SK-N-SH treated with all-trans-retinoic acid at 6 μM for 48 hours (cell line): ENCODE results near the gene CRISPLD2.

Experiments
- CREB5 ChIP-seq: fragments of 250-450 bp; sonication (Bioruptor Pico); IDR thresholded peaks from 2 replicates; pipeline ENCODE4 v1.5.1; 2020; ENCODE audit warnings: low read depth, mild to moderate bottlenecking, moderate library complexity
- CSDC2 ChIP-seq: fragments of 250-450 bp; sonication (Bioruptor Pico); IDR thresholded peaks from 2 replicates; pipeline ENCODE4 v1.5.0; 2020; ENCODE audit warnings: mild to moderate bottlenecking, moderate library complexity
- PATZ1 ChIP-seq: fragments of 250-450 bp; sonication (Bioruptor Pico); IDR thresholded peaks from 2 replicates; pipeline ENCODE4 v1.8.0; 2020; ENCODE audit warnings: mild to moderate bottlenecking, moderate library complexity, borderline replicate concordance
- RARB ChIP-seq: fragments of 250-450 bp; sonication (Bioruptor Pico); IDR thresholded peaks from 2 replicates; pipeline ENCODE4 v1.8.0; 2021; ENCODE audit warnings: mild to moderate bottlenecking, moderate library complexity
- ZC3H10 ChIP-seq: fragments of 250-450 bp; sonication (Bioruptor Pico); IDR thresholded peaks from 2 replicates; pipeline ENCODE4 v1.5.1; 2021; ENCODE audit warnings: mild to moderate bottlenecking, moderate library complexity
- ZFP30 ChIP-seq: fragments of 450-650 bp; formaldehyde crosslinking; IDR thresholded peaks from 2 replicates; pipeline ENCODE4 v1.5.0; 2022; ENCODE audit warnings: mild to moderate bottlenecking, moderate library complexity
- ZNF8 ChIP-seq: fragments of 450-650 bp; formaldehyde crosslinking; IDR thresholded peaks from 2 replicates; pipeline ENCODE4 v1.5.0; 2020; ENCODE audit warnings: mild to moderate bottlenecking, moderate library complexity

GRCh38 chr16:84775262-84775810 is 44.4 kb upstream of the CRISPLD2 start:
- TF ChIP-seq ZC3H10 (CRISPR knock-in tag) = no peak
- no peak for TF ChIP-seq ZFP30 (CRISPR knock-in tag)
- no peak for TF ChIP-seq ZNF8 (CRISPR knock-in tag)
- TF ChIP-seq CSDC2 (CRISPR knock-in tag) = no peak
- no peak for TF ChIP-seq CREB5
- TF ChIP-seq RARB (CRISPR knock-in tag) = no peak
- TF ChIP-seq PATZ1 = no peak
